Cerebellar nuclear complex (tissue), 1 donor: ENCODE results near the gene FLNB.

ENCODE experiments used
- DNase-seq, 2 experiments: peaks; one replicate each; lab custom pipeline; 2025; lab: John Stamatoyannopoulos, UW

The FLNB gene

GRCh38 chr3:58135712-58136543 lies 127.7 kb downstream of the FLNB start:
- no peak for DNase-seq

GRCh38 chr3:58137306-58137705 lies 129.1 kb downstream of the FLNB start:
- DNase-seq = no peak

GRCh38 chr3:58141766-58142345 lies 133.6 kb downstream of the FLNB start:
- no peak for DNase-seq

- no peak for DNase-seq
Observed at GRCh38 chr3:58143417-58144055, 135.3 kb downstream of the FLNB start.

- DNase-seq = no peak
Observed at GRCh38 chr3:58144478-58145325, 136.5 kb downstream of the FLNB start.

- DNase-seq = no peak
Observed at GRCh38 chr3:58148049-58148448, 139.8 kb downstream of the FLNB start.

- no peak for DNase-seq
Observed at GRCh38 chr3:58150130-58150809, 142.0 kb downstream of the FLNB start.

- no peak for DNase-seq
Observed at GRCh38 chr3:58150810-58151199, 142.6 kb downstream of the FLNB start.

- DNase-seq = no peak
Observed at GRCh38 chr3:58151637-58152036, 143.4 kb downstream of the FLNB start.

- no peak for DNase-seq
Observed at GRCh38 chr3:58152225-58153015, 144.2 kb downstream of the FLNB start.

- DNase-seq = no peak
Observed at GRCh38 chr3:58153371-58153770, 145.1 kb downstream of the FLNB start.

GRCh38 chr3:58154626-58155449 lies 146.6 kb downstream of the FLNB start:
- peak; percentile 14 to 58 for DNase-seq

GRCh38 chr3:58155838-58156237 lies 147.6 kb downstream of the FLNB start:
- no peak for DNase-seq

- no peak for DNase-seq
Observed at GRCh38 chr3:58157700-58158099, 149.5 kb downstream of the FLNB start.

- no peak for DNase-seq
Observed at GRCh38 chr3:58158442-58159153, 150.4 kb downstream of the FLNB start.

GRCh38 chr3:58160399-58160798 lies 152.2 kb downstream of the FLNB start:
- DNase-seq = no peak

GRCh38 chr3:58161435-58162398 lies 153.5 kb downstream of the FLNB start:
- no peak for DNase-seq

- no peak for DNase-seq
Observed at GRCh38 chr3:58163234-58163633, 155.0 kb downstream of the FLNB start.
